Right ventricle myocardium inferior (tissue), 1 donor: ENCODE results near the gene DKC1. TPM values are rescaled to one million over a fixed set of nuclear protein-coding genes. Genes with fewer than 3 reads are reported as not detected.

Source experiments
- ATAC-seq: fragments of 200-7000 bp; cut with Tn5 transposase; one replicate; pipeline ENCODE4 v1.9.1; 2020; ENCODE audit warnings: mild to moderate bottlenecking, moderate library complexity
- DNase-seq: peaks from one replicate; pipeline ENCODE4 v3.0.0; 2021; ENCODE audit errors: missing footprints
- intact Hi-C: fragments of 100-400 bp; cut with DNase I; formaldehyde crosslinking; loops from one replicate; pipeline ENCODE4 v1.11.0; 2022
- total RNA-seq: library from RNA; stranded (reverse); fragmentation: NEBNext Ultra II Directional; extraction: Animal tissue kit (Norgen Biotek cat#: 25700); gene quantifications from one replicate; pipeline ENCODE4 v1.2.1, GENCODE V29; 2021
- donor health status: DM: no; HTN: yes; CAD: no; lungs with severe emphysema.

The DKC1 gene
- total RNA-seq, 1 donor from 2014 or later: 19.7 TPM

DNA sequence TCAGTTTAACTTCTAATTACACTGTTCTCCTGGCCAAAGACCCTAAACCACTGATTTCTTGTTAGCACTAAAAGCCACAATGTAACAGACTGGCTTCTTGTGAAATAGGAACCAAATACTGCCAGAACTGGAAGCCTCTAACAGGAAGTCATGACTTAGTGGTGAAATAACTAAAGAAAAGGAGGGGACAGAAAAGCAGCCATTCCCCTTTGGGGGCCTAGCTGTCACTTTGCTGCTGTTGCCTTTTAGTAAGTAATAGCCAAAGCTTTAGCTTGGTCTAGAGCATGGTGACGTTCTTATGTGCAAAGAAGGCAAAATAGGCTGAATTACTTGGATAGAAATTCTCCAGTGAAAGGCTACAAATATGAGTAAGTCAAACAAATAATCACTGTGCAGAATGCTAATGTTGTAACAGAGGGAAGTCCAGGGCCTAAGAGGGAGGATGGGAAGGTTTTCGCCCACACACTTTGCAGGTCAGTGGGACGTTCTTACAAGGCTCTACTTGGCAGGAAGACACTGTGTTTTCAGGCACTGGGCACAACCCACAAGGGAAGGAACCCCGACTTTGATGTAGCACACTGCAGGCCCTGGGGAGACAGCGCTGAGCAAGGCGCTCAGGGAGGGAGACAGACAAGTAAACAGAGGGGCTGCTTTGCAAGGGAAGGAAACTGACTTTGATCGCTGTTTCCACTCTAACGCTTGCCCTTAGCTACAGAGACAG, 28.4 kb upstream of the DKC1 start:
- ATAC-seq (peak; percentile 32), DNase-seq (peak; percentile 67)
- intact Hi-C loops: loop anchor here (2.0 kb wide), 1 partner anchor 15 kb away; no protein-coding TSS in a partner anchor

GRCh38 chrX:154735695-154736393, 26.8 kb upstream of the DKC1 start:
- DNase-seq (peak; percentile 70), ATAC-seq (peak; percentile 79)
- intact Hi-C loops: loop anchor here (2.0 kb wide), 1 partner anchor 13 kb away; no protein-coding TSS in a partner anchor

DNA sequence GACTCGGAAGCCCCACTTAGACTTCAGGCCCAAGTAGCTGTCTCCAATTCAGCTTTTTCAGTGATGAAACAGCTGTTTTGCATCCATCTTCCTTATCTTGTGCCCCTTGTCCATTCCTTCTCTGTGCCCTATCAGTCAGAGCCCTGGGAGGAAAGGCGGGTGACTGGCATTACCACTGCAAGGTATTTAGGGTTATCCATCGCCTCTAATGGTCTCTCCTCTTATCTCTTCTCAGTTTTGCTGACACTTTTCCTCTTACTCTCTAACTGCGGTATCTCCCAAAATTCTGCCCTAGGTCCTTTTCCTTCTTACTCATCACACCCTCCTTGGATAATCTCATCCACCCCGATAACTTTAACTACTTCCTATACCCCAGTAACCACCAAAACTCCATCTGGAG, 25.5 kb upstream of the DKC1 start:
- intact Hi-C loops: no loop called here
- ATAC-seq: no peak
- DNase-seq: no peak

DNA sequence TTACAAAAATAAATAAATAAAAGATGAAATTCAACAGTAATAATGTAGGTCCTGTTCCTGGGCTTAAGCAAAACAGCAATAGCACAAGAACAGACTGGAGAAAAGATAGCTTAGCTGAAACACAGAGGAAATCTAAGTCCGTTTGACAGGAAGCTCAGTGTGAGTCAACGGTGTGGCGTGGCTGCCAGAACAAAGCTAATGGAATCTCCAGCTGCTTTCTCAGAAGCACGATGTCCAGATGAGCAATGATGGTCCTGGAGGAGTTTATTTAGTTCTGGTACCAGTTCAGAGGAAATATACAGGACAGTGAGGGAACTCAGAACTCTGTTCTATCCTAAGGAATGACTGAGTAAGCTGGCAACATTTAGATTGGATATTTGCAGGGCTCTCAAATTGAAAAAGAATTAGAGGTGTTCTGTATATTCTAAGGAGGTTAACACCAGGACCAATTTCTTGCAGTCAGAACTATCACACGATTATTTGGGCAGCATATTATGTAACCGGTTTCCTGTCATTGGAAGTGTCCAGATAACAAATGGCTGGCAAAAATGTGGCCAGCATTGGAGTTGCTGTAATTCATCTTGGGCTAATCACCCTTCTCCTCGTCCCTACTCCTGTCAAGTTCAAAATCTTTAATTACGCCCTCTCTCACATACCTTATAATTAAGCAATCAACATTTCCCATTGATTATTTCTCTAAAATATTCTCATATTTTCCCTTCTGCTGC, 24.5 kb upstream of the DKC1 start:
- intact Hi-C loops: no loop called here
- ATAC-seq: peak; percentile 66
- DNase-seq: peak; percentile 75

- intact Hi-C loops: loop anchor here (10.0 kb wide), 1 partner anchor 765 kb away; the partner anchor contains the start of genes HCFC1 and TMEM187
- ATAC-seq (no peak), DNase-seq (no peak)
These were observed 22.7 kb upstream of the DKC1 start for GRCh38 chrX:154739952-154740465.

GRCh38 chrX:154742613-154743012, 20.1 kb upstream of the DKC1 start:
- intact Hi-C loops: loop anchor here (10.0 kb wide), 1 partner anchor 768 kb away; the partner anchor contains the start of genes HCFC1 and TMEM187
- no peak for DNase-seq
- no peak for ATAC-seq

DNA sequence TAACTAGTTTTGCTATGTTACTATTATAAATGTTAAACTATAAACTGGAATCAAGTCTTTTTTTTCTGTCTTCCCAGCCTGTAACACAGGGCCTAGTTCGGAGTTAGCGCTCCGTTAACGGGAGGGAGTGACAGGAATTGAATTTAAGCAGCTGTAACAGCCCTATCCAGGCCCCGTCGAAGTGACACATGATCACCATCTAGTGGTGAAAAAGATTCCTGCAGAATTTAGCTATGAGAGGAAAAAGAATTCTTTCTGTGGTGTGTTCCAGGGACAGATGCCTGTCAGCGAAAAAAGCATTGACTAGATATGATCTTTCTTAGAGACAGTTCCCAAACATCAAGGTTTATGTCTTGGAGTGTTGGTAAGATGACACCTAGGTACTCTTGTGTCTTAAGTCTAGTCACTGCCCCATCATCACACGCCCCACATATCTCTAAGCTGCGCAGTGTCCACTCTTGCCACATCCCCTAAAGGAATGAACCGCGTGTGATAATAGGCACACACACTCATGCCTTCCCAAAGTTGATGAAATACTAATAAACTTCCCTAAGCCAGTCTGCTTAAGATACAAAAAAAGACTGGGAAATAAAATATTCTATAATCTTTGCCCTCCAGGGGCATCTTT, 13.8 kb upstream of the DKC1 start:
- no peak for DNase-seq
- ATAC-seq: peak; percentile 61
- intact Hi-C loops: loop anchor here (2.0 to 10.0 kb wide), 2 partner anchors 14 to 774 kb away; partner anchors contain the start of genes HCFC1 and TMEM187

DNA sequence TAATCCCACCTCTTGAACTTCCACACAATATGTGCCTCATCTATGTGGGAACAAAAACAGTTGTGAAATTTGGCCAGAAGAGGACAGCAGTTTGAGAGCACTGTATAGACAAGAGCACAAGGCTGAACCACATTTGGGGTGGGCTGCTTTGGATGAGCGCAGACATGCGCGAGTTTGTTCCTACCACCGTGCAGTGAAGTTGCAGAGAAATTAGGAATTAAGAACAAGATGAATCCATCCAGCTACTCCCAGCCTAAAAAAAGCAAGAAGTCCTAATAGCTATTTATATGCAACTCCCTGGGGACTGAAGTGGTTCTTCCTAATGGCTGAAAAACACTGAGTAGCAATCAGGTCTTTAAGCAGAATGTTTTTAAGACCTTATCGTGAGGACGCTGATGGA, 12.8 kb upstream of the DKC1 start:
- DNase-seq (no peak), ATAC-seq (peak; percentile 33)
- intact Hi-C loops: loop anchor here (2.0 to 10.0 kb wide), 4 partner anchors 15 to 775 kb away; partner anchors contain the start of genes HCFC1 and TMEM187

- intact Hi-C loops: loop anchor here (2.0 to 5.0 kb wide), 2 partner anchors 33 to 52 kb away; no protein-coding TSS in a partner anchor
These were observed 12.1 kb upstream of the DKC1 start, which contains the start of gene GAB3 for GRCh38 chrX:154750301-154751202. Gene GAB3 (minus strand): TSS chrX:154751077. CDS start chrX:154751025, 52 bp downstream.

DNA sequence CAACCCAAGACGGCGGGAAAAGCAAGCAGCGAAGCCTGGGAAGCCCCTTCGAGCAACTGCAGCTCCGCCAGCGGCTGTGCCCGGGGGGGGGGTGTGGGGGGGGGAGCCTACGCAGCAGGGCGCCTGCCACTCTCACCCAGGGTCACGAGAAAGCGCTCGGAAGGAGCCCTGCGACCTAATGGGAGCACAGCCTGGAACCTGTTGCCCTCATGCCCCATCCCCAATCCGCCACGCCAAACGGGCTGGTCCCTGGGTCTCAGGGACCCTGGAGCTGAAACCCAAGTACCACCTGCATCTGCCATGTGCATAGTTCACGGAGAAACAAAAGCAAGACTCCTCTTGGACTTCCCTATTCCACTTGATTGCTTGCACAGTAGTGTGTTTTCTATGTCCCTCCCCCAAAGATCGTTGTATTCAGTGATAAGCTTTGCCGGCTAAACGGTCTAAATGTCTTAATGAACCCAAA, 11.4 kb upstream of the DKC1 start:
- ATAC-seq (peak; percentile 29), DNase-seq (no peak)
- intact Hi-C loops: loop anchor here (2.0 to 5.0 kb wide), 2 partner anchors 34 to 52 kb away; no protein-coding TSS in a partner anchor

More at GRCh38 chrX:154750301-154751202, 12.1 kb upstream of the DKC1 start, which contains the start of gene GAB3:
- DNase-seq (peak; percentile 75), ATAC-seq (peak; percentile 84)

- DNase-seq (no peak), ATAC-seq (peak; percentile 68)
- intact Hi-C loops: loop anchor here (2.0 to 5.0 kb wide), 2 partner anchors 34 to 53 kb away; no protein-coding TSS in a partner anchor
These were observed 10.9 kb upstream of the DKC1 start for GRCh38 chrX:154751669-154752271.

DNA sequence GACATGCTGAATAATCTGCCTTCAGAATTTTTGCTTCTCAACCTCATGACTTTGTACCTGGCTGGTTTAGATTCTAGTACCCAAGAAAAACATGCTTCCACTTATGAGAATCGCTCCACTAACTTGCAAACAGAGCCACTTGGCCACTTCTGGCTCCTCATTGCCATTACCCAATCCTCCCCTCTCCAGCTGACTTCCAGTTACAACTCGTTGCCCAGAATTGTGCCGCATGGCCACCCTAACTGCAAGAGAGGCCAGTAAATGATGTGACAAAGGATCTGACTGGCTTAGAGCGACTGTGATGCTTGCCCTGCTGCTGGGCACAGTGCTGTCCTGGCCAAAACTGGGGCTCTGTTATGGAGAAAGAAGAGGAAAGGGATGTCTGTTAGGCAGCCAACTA, 4.0 kb upstream of the DKC1 start:
- intact Hi-C loops: no loop called here
- no peak for DNase-seq
- ATAC-seq: no peak

DNA sequence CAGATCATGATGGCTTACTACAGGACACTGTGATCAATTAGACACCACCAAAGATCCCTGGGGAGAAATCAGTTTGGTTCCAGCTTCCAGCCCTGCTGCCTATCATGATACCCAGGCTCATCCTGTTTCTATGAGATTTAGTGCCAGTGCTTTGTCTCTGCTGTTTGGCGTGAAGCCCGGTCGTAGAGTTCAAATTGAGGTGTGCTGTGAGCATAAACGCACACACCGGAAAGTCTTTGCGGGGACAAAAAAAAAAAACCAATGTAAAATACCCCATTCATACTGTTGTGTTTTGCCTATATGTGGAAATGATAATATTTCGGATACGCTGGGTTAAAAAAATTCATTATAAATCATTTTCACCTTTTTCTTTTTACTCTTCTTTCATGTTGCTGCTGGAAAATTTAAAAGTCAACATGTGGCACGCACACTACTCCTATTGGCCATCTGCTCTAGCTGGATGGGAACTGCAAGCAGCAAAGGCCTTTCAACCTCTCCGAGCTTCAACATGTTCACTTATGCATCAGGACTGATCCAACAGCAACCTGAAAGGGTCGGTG, 607 bp upstream of the DKC1 start:
- intact Hi-C loops: no loop called here
- DNase-seq (no peak), ATAC-seq (no peak)

- no peak for DNase-seq
- intact Hi-C loops: no loop called here
- no peak for ATAC-seq
These were observed 12.0 kb downstream of the DKC1 start for GRCh38 chrX:154774622-154775021.

DNA sequence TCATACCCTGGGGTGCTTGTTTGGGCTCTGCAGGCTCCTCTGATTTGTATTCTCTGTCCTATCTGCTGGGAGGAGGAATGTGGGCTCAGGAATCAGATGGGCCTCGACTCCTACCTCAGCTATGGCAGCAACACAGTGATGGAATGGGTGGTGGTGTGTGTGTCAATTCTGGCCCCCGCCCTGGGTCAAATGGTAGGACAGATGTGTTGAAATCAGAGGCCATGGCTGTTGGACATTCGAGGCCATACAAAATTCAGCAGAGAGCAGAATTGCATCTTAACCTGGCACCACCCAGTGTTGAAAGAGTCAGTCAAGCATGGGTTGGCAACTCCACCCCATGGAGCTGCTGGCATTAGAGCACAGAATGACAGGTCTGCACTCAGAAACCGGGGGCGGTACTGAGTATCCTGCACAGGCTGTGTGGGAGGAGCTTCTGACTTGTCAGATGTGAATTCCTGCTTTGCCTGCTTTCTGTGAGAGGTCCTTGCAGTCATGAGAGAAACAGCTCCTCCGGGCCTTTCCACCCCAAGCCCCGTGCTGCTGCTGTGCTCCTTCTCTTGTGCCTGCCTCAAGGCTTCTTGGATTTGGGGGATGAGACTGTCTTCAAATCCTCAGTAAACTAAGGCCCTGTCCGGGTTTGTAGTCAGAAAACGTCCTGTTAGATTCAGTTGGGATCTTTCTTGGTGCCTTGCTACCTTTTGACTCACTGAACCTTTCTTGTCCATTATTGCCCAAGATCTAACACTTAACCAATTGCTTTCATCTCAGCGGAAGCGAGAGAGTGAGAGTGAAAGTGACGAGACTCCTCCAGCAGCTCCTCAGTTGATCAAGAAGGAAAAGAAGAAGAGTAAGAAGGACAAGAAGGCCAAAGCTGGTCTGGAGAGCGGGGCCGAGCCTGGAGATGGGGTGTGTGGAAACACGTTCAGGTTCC, 13.0 kb downstream of the DKC1 start:
- intact Hi-C loops: no loop called here
- ATAC-seq: peak; percentile 85

More for the DNA sequence above, 13.0 kb downstream of the DKC1 start:
- DNase-seq: no peak
